Panc1 (cell line): ENCODE results near the gene NKD1. TPM values are rescaled to one million over a fixed set of nuclear protein-coding genes. Genes with fewer than 3 reads are reported as not detected.

Source experiments
- ATAC-seq: fragments of 200-7000 bp; cut with Tn5 transposase; 2 replicates; pipeline ENCODE4 v1.9.1; 2020; ENCODE audit warnings: mild to moderate bottlenecking, moderate library complexity
- BruUV-seq: library from RNA; stranded (reverse); fragments of 400-500 nt; replicated peaks from 2 replicates; lab custom pipeline; 2021; lab: Mats Ljungman, UMichigan
- CTCF ChIA-PET: fragments of 300-600 bp; sonication (Branson Sonifier 250); formaldehyde crosslinking; loops from one replicate; lab custom pipeline; 2022; ENCODE audit warnings: antibody characterized with exemption; lab: Charles Lee
- POLR2A ChIA-PET: fragments of 300-600 bp; sonication (Branson Sonifier 250); formaldehyde crosslinking; loops from one replicate; lab custom pipeline; 2022; ENCODE audit warnings: antibody characterized with exemption; lab: Charles Lee
- DNase-seq: peaks from one replicate; pipeline ENCODE4 v3.0.0-alpha.2; 2010; ENCODE audit warnings: low read depth, low spot score
- H3K27ac ChIP-seq: 2 replicates; pipeline ENCODE4 v1.5.1; 2011; ENCODE audit warnings: mild to moderate bottlenecking, low read length, inconsistent platforms
- H3K27me3 ChIP-seq: fragments of 200-500 bp; sonication (Bioruptor generic); 2 replicates; pipeline ENCODE4 v1.6.0; 2014; ENCODE audit warnings: low read length, inconsistent platforms; ENCODE audit not compliant: control insufficient read depth, insufficient read depth
- H3K36me3 ChIP-seq: fragments of 200-500 bp; sonication (Bioruptor generic); 2 replicates; pipeline ENCODE4 v1.5.1; 2014; ENCODE audit warnings: inconsistent platforms, mild to moderate bottlenecking, low read length, moderate library complexity; ENCODE audit not compliant: control insufficient read depth, insufficient read depth
- H3K4me1 ChIP-seq: 2 replicates; pipeline ENCODE4 v1.5.1; 2011; ENCODE audit warnings: inconsistent platforms, mild to moderate bottlenecking, low read length, moderate library complexity; ENCODE audit not compliant: control insufficient read depth, insufficient read depth
- H3K4me3 ChIP-seq, 2 experiments: 2 replicates each; pipeline ENCODE4 v1.5.1; 2011 to 2012; ENCODE audit warnings: low read depth in 2 of 2, low read length in 2 of 2, mild to moderate bottlenecking in 2 of 2, inconsistent platforms in 1 of 2, moderate library complexity in 1 of 2
- H3K9me3 ChIP-seq: fragments of 200-500 bp; sonication (Bioruptor generic); 2 replicates; pipeline ENCODE4 v1.5.1; 2014; ENCODE audit warnings: low read depth, mild to moderate bottlenecking, inconsistent platforms, low read length, moderate library complexity; ENCODE audit not compliant: control insufficient read depth, insufficient read depth
- CTCF ChIP-seq: fragments of 450-650 bp; IDR thresholded peaks from 2 replicates; pipeline ENCODE4 v1.5.1; 2017; ENCODE audit warnings: mild to moderate bottlenecking
- POLR2AphosphoS5 ChIP-seq: IDR thresholded peaks from 2 replicates; pipeline ENCODE4 v1.6.1; 2012; ENCODE audit warnings: mild to moderate bottlenecking, low read depth, low read length, moderate library complexity
- REST ChIP-seq, 2 experiments: IDR thresholded peaks; 2 replicates each; pipeline ENCODE4 v1.6.1; 2011 to 2012; ENCODE audit warnings: low read depth in 2 of 2, control low read depth in 1 of 2, low read length in 1 of 2, mild to moderate bottlenecking in 1 of 2, moderate library complexity in 1 of 2; ENCODE audit not compliant: insufficient read depth in 1 of 2
- SIN3A ChIP-seq: IDR thresholded peaks from 2 replicates; pipeline ENCODE4 v1.6.1; 2012; ENCODE audit warnings: low read depth, mild to moderate bottlenecking, low read length, moderate library complexity, borderline replicate concordance; ENCODE audit not compliant: insufficient read depth
- TCF7L2 ChIP-seq: IDR thresholded peaks from 2 replicates; pipeline ENCODE4 v1.6.1; 2011; ENCODE audit warnings: mild to moderate bottlenecking, low read depth, low read length, inconsistent platforms
- in situ Hi-C: cut with HindIII; loops from 2 replicates; pipeline ENCODE4 v1.10.0; 2016; ENCODE audit warnings: low sequenced_read_pairs, low pct_unique_long_range_greater_than_20kb
- intact Hi-C: fragments of 100-400 bp; cut with micrococcal nuclease; formaldehyde crosslinking; loops from one replicate; pipeline ENCODE4 v1.10.0; 2022; ENCODE audit not compliant: unreplicated experiment
- total RNA-seq: library from RNA; stranded (reverse); gene quantifications from one replicate; pipeline ENCODE4 v1.2.1, GENCODE V29; 2021; ENCODE audit not compliant: unreplicated experiment

The NKD1 gene
- total RNA-seq, 1 experiment from 2014 or later: 0.18 TPM

- Histone ChIP-seq H3K36me3 (no peaks in the 10 kb centered on the region), H3K4me3 (no peak overlapping the region), H3K4me1 (no peaks in the 10 kb centered on the region), H3K9me3 (no peaks in the 10 kb centered on the region; the same call in 1 of the 2 replicates), H3K27me3 (no peaks in the 10 kb centered on the region; the same call in 1 of the 2 replicates), H3K27ac (no peak overlapping the region)
- no peak for TF ChIP-seq TCF7L2
- no peak for TF ChIP-seq SIN3A
- TF ChIP-seq REST (IDR thresholded peaks at IDR 0.05; ENCODE audit: insufficient read depth in 1 of 2, low read depth in 2 of 2, low read length in 1 of 2): no peak
- no peak for TF ChIP-seq CTCF
- TF ChIP-seq POLR2AphosphoS5: no peak
- DNase-seq (no peak), ATAC-seq (no peak)
- intact Hi-C loops (no loop called here), in situ Hi-C loops (no loop called here)
- ChIA-PET POLR2A (no interaction called here), CTCF (no interaction called here)
- no TSS peak for BruUV-seq
These were observed 26.8 kb upstream of the NKD1 start for GRCh38 chr16:50521246-50521900.

- ChIA-PET CTCF (no interaction called here), POLR2A (no interaction called here)
- no TSS peak for BruUV-seq
- Histone ChIP-seq H3K27ac (no peak overlapping the region), H3K9me3 (no peaks in the 10 kb centered on the region), H3K36me3 (no peaks in the 10 kb centered on the region), H3K27me3 (no peaks in the 10 kb centered on the region; the same call in 1 of the 2 replicates), H3K4me1 (no peaks in the 10 kb centered on the region), H3K4me3 (no peak overlapping the region)
- ATAC-seq (no peak), DNase-seq (no peak)
- no peak for TF ChIP-seq SIN3A
- no peak for TF ChIP-seq REST (IDR thresholded peaks at IDR 0.05; ENCODE audit: insufficient read depth in 1 of 2, low read depth in 2 of 2, low read length in 1 of 2)
- TF ChIP-seq TCF7L2: no peak
- TF ChIP-seq CTCF: no peak
- no peak for TF ChIP-seq POLR2AphosphoS5
- in situ Hi-C loops: no loop called here
- intact Hi-C loops: no loop called here
These were observed 25.9 kb upstream of the NKD1 start for GRCh38 chr16:50522324-50522723.
